ENCODE measurements around the gene ATP4B. TPM values are rescaled to one million over a fixed set of nuclear protein-coding genes. Genes with fewer than 3 reads are reported as not detected.

ATP4B gene
- polyA plus RNA-seq, 1 donor (not counting 4 experiments of a cell fraction or from before 2014, with no cell fraction given) = not detected

DNA sequence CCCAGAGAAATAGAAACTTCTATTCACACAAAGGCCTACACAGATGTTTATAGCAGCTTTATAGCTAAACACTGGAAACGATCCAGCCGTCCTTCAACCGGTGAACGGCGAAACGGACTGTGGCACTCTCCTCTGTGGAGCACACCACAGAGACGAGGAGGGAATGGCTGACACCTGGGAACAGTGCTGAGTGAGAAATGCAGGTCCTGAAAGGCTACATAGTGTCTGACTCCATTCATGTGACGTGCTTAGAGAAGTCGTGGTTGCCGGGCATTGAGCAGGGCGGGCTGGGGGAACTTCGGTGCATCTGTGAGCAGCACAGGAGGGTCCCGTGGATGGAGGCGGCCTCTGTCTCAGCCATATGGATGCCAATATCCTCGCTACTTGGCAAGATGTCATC is 5.9 kb upstream of the ATP4B start:
- no peak for TF ChIP-seq EZH2 (IDR thresholded peaks at IDR 0.05; ENCODE audit: low read length)
- H4K20me1 ChIP-seq (ENCODE audit: control insufficient read depth, extremely low read depth, insufficient read depth, low read length) = no peaks in the 10 kb centered on the region

DNA sequence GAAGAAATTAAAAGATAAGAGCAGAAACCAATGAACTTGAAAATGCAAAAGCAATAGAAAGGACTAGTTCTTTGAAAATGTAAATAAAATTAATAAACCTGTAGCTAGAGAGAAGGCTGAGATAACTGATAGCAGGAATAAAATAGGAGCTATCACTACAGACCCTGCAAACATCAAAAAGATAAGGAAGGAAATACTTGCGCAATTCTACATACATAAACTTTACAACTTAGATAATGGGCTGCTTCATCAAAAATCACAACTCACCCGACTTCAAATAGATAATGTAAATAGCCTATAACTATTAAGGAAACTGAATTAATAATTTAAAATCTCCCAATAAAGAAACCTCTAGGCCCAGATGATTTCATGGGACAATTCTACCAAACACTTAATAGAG is 3.5 kb upstream of the ATP4B start:
- Histone ChIP-seq H3K27ac (ENCODE audit: control insufficient read depth, insufficient read depth, low read length) (no peak overlapping the region), H3K36me3 (ENCODE audit: control insufficient read depth in 2 of 2, extremely low read depth in 1 of 2, insufficient read depth in 2 of 2, low read length in 2 of 2) (no peaks in the 10 kb centered on the region), H3K4me3 (ENCODE audit: control insufficient read depth in 2 of 3, extremely low read depth in 1 of 3, insufficient read depth in 2 of 3, low read depth in 1 of 3, low read length in 3 of 3) (no peak overlapping the region), H3K9me3 (ENCODE audit: control insufficient read depth, low read depth, low read length) (no peaks in the 10 kb centered on the region), H2AFZ (ENCODE audit: control insufficient read depth, low read length) (no peak overlapping the region), H4K20me1 (ENCODE audit: control insufficient read depth, extremely low read depth, insufficient read depth, low read length) (no peaks in the 10 kb centered on the region), H3K79me2 (ENCODE audit: control insufficient read depth, insufficient read depth, low read length) (no peaks in the 10 kb centered on the region), H3K4me2 (ENCODE audit: control insufficient read depth, extremely low read depth, insufficient read depth, low read depth, low read length) (no peak overlapping the region), H3K27me3 (ENCODE audit: control insufficient read depth, extremely low read depth, insufficient read depth, low read length) (peaks cover 23% of the 10 kb centered on the region), H3K9me1 (ENCODE audit: control insufficient read depth, extremely low read depth, insufficient read depth, low read length) (no peaks in the 10 kb centered on the region), H3K9ac (ENCODE audit: control insufficient read depth, extremely low read depth, insufficient read depth, low read length) (no peak overlapping the region), H3K4me1 (ENCODE audit: control insufficient read depth, extremely low read depth, insufficient read depth, low read length) (peaks cover 2% of the 10 kb centered on the region)
- TF ChIP-seq, protein P1, sequence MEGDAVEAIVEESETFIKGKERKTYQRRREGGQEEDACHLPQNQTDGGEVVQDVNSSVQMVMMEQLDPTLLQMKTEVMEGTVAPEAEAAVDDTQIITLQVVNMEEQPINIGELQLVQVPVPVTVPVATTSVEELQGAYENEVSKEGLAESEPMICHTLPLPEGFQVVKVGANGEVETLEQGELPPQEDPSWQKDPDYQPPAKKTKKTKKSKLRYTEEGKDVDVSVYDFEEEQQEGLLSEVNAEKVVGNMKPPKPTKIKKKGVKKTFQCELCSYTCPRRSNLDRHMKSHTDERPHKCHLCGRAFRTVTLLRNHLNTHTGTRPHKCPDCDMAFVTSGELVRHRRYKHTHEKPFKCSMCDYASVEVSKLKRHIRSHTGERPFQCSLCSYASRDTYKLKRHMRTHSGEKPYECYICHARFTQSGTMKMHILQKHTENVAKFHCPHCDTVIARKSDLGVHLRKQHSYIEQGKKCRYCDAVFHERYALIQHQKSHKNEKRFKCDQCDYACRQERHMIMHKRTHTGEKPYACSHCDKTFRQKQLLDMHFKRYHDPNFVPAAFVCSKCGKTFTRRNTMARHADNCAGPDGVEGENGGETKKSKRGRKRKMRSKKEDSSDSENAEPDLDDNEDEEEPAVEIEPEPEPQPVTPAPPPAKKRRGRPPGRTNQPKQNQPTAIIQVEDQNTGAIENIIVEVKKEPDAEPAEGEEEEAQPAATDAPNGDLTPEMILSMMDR (optimal IDR thresholded peaks at IDR 0.05 in 1 of 3, IDR thresholded peaks at IDR 0.05 in 1 of 3, conservative IDR thresholded peaks at IDR 0.05 in 1 of 3; ENCODE audit: extremely low read depth in 1 of 3, insufficient read depth in 2 of 3, low read length in 3 of 3) = no peak
- no peak for TF ChIP-seq EZH2 (IDR thresholded peaks at IDR 0.05; ENCODE audit: low read length)
- no peak for FAIRE-seq
- no peak for DNase-seq (ENCODE audit: low read depth, low spot score)
- dilution Hi-C loops (cut with MboI; ENCODE audit: extremely low pct_ligation_motif_present, low sequenced_read_pairs) = no loop called here

More for the DNA sequence above, 5.9 kb upstream of the ATP4B start:
- no peaks in the 10 kb centered on the region for H3K4me1 ChIP-seq (ENCODE audit: control insufficient read depth, extremely low read depth, insufficient read depth, low read length)
- H3K4me2 ChIP-seq (ENCODE audit: control insufficient read depth, extremely low read depth, insufficient read depth, low read depth, low read length) = no peak overlapping the region
- no peak overlapping the region for H3K4me3 ChIP-seq (ENCODE audit: control insufficient read depth in 2 of 3, extremely low read depth in 1 of 3, insufficient read depth in 2 of 3, low read depth in 1 of 3, low read length in 3 of 3)
- H3K9me1 ChIP-seq (ENCODE audit: control insufficient read depth, extremely low read depth, insufficient read depth, low read length) = no peaks in the 10 kb centered on the region
- H3K9me3 ChIP-seq (ENCODE audit: control insufficient read depth, low read depth, low read length) = no peaks in the 10 kb centered on the region
- no peaks in the 10 kb centered on the region for H3K79me2 ChIP-seq (ENCODE audit: control insufficient read depth, insufficient read depth, low read length)
- DNase-seq (ENCODE audit: low read depth, low spot score) (no peak), FAIRE-seq (no peak)
- no peak overlapping the region for H3K27ac ChIP-seq (ENCODE audit: control insufficient read depth, insufficient read depth, low read length)
- H3K27me3 ChIP-seq (ENCODE audit: control insufficient read depth, extremely low read depth, insufficient read depth, low read length) = peaks cover 8% of the 10 kb centered on the region
- no peak overlapping the region for H2AFZ ChIP-seq (ENCODE audit: control insufficient read depth, low read length)
- no peak overlapping the region for H3K9ac ChIP-seq (ENCODE audit: control insufficient read depth, extremely low read depth, insufficient read depth, low read length)
- dilution Hi-C loops (cut with MboI; ENCODE audit: extremely low pct_ligation_motif_present, low sequenced_read_pairs) = no loop called here
- H3K36me3 ChIP-seq (ENCODE audit: control insufficient read depth in 2 of 2, extremely low read depth in 1 of 2, insufficient read depth in 2 of 2, low read length in 2 of 2) = no peaks in the 10 kb centered on the region

DNA sequence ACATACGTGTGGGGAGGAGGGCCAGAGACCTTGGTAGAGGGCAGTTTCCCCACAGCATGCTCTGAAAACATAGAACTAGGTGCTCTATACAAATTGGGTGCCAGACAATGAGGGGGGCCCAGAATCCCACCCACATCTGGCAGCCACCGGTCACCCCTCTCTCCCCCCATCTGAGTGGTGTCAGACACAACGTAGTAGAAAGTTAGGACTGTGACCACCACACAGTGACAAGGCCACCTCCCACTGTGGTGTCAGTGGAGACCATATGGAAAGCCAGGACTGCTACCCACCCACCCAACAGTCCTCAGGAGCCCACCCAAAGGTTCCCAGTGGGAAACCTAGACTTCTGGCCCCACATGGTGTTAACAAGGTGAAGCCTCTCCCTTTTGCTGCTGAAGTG is 2.1 kb upstream of the ATP4B start:
- H3K27ac ChIP-seq (ENCODE audit: control insufficient read depth, insufficient read depth, low read length) = no peak overlapping the region
- DNase-seq (ENCODE audit: low read depth, low spot score) (no peak), FAIRE-seq (no peak)
- no peaks in the 10 kb centered on the region for H3K9me3 ChIP-seq (ENCODE audit: control insufficient read depth, low read depth, low read length)
- peaks cover 2% of the 10 kb centered on the region for H3K4me1 ChIP-seq (ENCODE audit: control insufficient read depth, extremely low read depth, insufficient read depth, low read length)
- TF ChIP-seq, protein P1 (optimal IDR thresholded peaks at IDR 0.05 in 1 of 3, IDR thresholded peaks at IDR 0.05 in 1 of 3, conservative IDR thresholded peaks at IDR 0.05 in 1 of 3; ENCODE audit: extremely low read depth in 1 of 3, insufficient read depth in 2 of 3, low read length in 3 of 3) = no peak
- TF ChIP-seq EZH2 (IDR thresholded peaks at IDR 0.05; ENCODE audit: low read length) = no peak
- H3K36me3 ChIP-seq (ENCODE audit: control insufficient read depth in 2 of 2, extremely low read depth in 1 of 2, insufficient read depth in 2 of 2, low read length in 2 of 2) = no peaks in the 10 kb centered on the region
- H3K4me3 ChIP-seq (ENCODE audit: control insufficient read depth in 2 of 3, extremely low read depth in 1 of 3, insufficient read depth in 2 of 3, low read depth in 1 of 3, low read length in 3 of 3) = no peak overlapping the region
- H3K9me1 ChIP-seq (ENCODE audit: control insufficient read depth, extremely low read depth, insufficient read depth, low read length) = no peaks in the 10 kb centered on the region
- no peak overlapping the region for H3K4me2 ChIP-seq (ENCODE audit: control insufficient read depth, extremely low read depth, insufficient read depth, low read depth, low read length)
- no peaks in the 10 kb centered on the region for H4K20me1 ChIP-seq (ENCODE audit: control insufficient read depth, extremely low read depth, insufficient read depth, low read length)
- H2AFZ ChIP-seq (ENCODE audit: control insufficient read depth, low read length) = no peak overlapping the region
- dilution Hi-C loops (cut with MboI; ENCODE audit: extremely low pct_ligation_motif_present, low sequenced_read_pairs) = no loop called here
- peaks cover 20% of the 10 kb centered on the region for H3K27me3 ChIP-seq (ENCODE audit: control insufficient read depth, extremely low read depth, insufficient read depth, low read length)
- no peaks in the 10 kb centered on the region for H3K79me2 ChIP-seq (ENCODE audit: control insufficient read depth, insufficient read depth, low read length)
- H3K9ac ChIP-seq (ENCODE audit: control insufficient read depth, extremely low read depth, insufficient read depth, low read length) = no peak overlapping the region

All from keratinocyte (primary cell).